ENCODE results near the gene CEP104. TPM values are rescaled to one million over a fixed set of nuclear protein-coding genes. Genes with fewer than 3 reads are reported as not detected.

CEP104 gene
- total RNA-seq, 1 experiment from 2014 or later: 35.6 TPM

- no peak overlapping the region for H3K4me3 Mint-ChIP-seq (ENCODE audit: unreplicated experiment)
- H3K27me3 Mint-ChIP-seq (ENCODE audit: insufficient read depth, unreplicated experiment): no peaks in the 10 kb centered on the region
- Histone ChIP-seq H3K27me3 (replicated peaks; ENCODE audit: control insufficient read depth, insufficient read depth, low read length) (no peaks in the 10 kb centered on the region), H3K36me3 (ENCODE audit: control insufficient read depth, insufficient read depth, low read length) (peaks cover 1% of the 10 kb centered on the region), H3K4me3 (ENCODE audit: low read depth, low read length) (no peak overlapping the region), H3K9me3 (peaks cover 4% of the 10 kb centered on the region; the same call in 1 of the 2 replicates), H3K4me1 (no peaks in the 10 kb centered on the region)
- CTCF ChIA-PET: no interaction called here
- intact Hi-C loops (cut with micrococcal nuclease; ENCODE audit: unreplicated experiment): no loop called here
- no peaks in the 10 kb centered on the region for H3K4me1 Mint-ChIP-seq (ENCODE audit: low read depth, unreplicated experiment)
- POLR2A ChIA-PET: no interaction called here
- H3K36me3 Mint-ChIP-seq (ENCODE audit: insufficient read depth, unreplicated experiment): peaks cover 37% of the 10 kb centered on the region
- no peak overlapping the region for H3K27ac Mint-ChIP-seq (ENCODE audit: unreplicated experiment)
- no peak for TF ChIP-seq CTCF (IDR thresholded peaks at IDR 0.05; ENCODE audit: insufficient read depth in 1 of 2, low read depth in 1 of 2, low read length in 1 of 2, severe bottlenecking in 1 of 2, unreplicated experiment in 1 of 2)
- H3K9me3 Mint-ChIP-seq (ENCODE audit: unreplicated experiment): no peaks in the 10 kb centered on the region
- no peak for DNase-seq
- no TSS peak for BruUV-seq (replicated peaks)
These were observed 19.8 kb downstream of the CEP104 start for GRCh38 chr1:3837200-3837599.

GRCh38 chr1:3836421-3836820, 20.6 kb downstream of the CEP104 start:
- no peaks in the 10 kb centered on the region for H3K27me3 Mint-ChIP-seq (ENCODE audit: insufficient read depth, unreplicated experiment)
- no TSS peak for BruUV-seq (replicated peaks)
- no peak for DNase-seq
- H3K4me1 ChIP-seq: no peaks in the 10 kb centered on the region
- no peaks in the 10 kb centered on the region for H3K27me3 ChIP-seq (replicated peaks; ENCODE audit: control insufficient read depth, insufficient read depth, low read length)
- H3K4me1 Mint-ChIP-seq (ENCODE audit: low read depth, unreplicated experiment): no peaks in the 10 kb centered on the region
- peaks cover 42% of the 10 kb centered on the region for H3K36me3 Mint-ChIP-seq (ENCODE audit: insufficient read depth, unreplicated experiment)
- H3K9me3 ChIP-seq: peaks cover 4% of the 10 kb centered on the region; the same call in 1 of the 2 replicates
- no peak overlapping the region for H3K4me3 Mint-ChIP-seq (ENCODE audit: unreplicated experiment)
- ChIA-PET CTCF (no interaction called here), POLR2A (no interaction called here)
- no peak for TF ChIP-seq CTCF (IDR thresholded peaks at IDR 0.05; ENCODE audit: insufficient read depth in 1 of 2, low read depth in 1 of 2, low read length in 1 of 2, severe bottlenecking in 1 of 2, unreplicated experiment in 1 of 2)
- H3K9me3 Mint-ChIP-seq (ENCODE audit: unreplicated experiment): no peaks in the 10 kb centered on the region
- intact Hi-C loops (cut with micrococcal nuclease; ENCODE audit: unreplicated experiment): no loop called here
- peaks cover 1% of the 10 kb centered on the region for H3K36me3 ChIP-seq (ENCODE audit: control insufficient read depth, insufficient read depth, low read length)
- H3K4me3 ChIP-seq (ENCODE audit: low read depth, low read length): no peak overlapping the region
- H3K27ac Mint-ChIP-seq (ENCODE audit: unreplicated experiment): no peak overlapping the region

GRCh38 chr1:3834701-3835100, 22.3 kb downstream of the CEP104 start:
- Mint-ChIP-seq H3K36me3 (ENCODE audit: insufficient read depth, unreplicated experiment) (peaks cover 39% of the 10 kb centered on the region), H3K27ac (ENCODE audit: unreplicated experiment) (no peak overlapping the region), H3K27me3 (ENCODE audit: insufficient read depth, unreplicated experiment) (no peaks in the 10 kb centered on the region), H3K9me3 (ENCODE audit: unreplicated experiment) (no peaks in the 10 kb centered on the region), H3K4me1 (ENCODE audit: low read depth, unreplicated experiment) (no peaks in the 10 kb centered on the region), H3K4me3 (ENCODE audit: unreplicated experiment) (no peak overlapping the region)
- DNase-seq: no peak
- H3K36me3 ChIP-seq (ENCODE audit: control insufficient read depth, insufficient read depth, low read length): peaks cover 1% of the 10 kb centered on the region
- ChIA-PET POLR2A (no interaction called here), CTCF (no interaction called here)
- no TSS peak for BruUV-seq (replicated peaks)
- no peaks in the 10 kb centered on the region for H3K27me3 ChIP-seq (replicated peaks; ENCODE audit: control insufficient read depth, insufficient read depth, low read length)
- peaks cover 4% of the 10 kb centered on the region; the same call in 1 of the 2 replicates for H3K9me3 ChIP-seq
- H3K4me3 ChIP-seq (ENCODE audit: low read depth, low read length): no peak overlapping the region
- no peaks in the 10 kb centered on the region for H3K4me1 ChIP-seq
- TF ChIP-seq CTCF (IDR thresholded peaks at IDR 0.05; ENCODE audit: insufficient read depth in 1 of 2, low read depth in 1 of 2, low read length in 1 of 2, severe bottlenecking in 1 of 2, unreplicated experiment in 1 of 2): no peak
- intact Hi-C loops (cut with micrococcal nuclease; ENCODE audit: unreplicated experiment): no loop called here
